DOHH2 (cell line): ENCODE results near the gene NPY2R.

Experiments
- H3F3A ChIP-seq: fragments of 200-600 bp; sonication (generic), shearing (Covaris generic); 2 replicates; pipeline ENCODE4 v1.6.0; 2016; ENCODE audit warnings: antibody characterized with exemption, mild to moderate bottlenecking; ENCODE audit not compliant: control insufficient read depth, insufficient read depth
- H3K27ac ChIP-seq: fragments of 200-600 bp; sonication (generic); 2 replicates; pipeline ENCODE4 v1.5.1; 2014; ENCODE audit warnings: low read depth, mild to moderate bottlenecking, low read length, moderate library complexity
- H3K27me3 ChIP-seq: fragments of 200-600 bp; sonication (generic); 2 replicates; pipeline ENCODE4 v1.6.1; 2014; ENCODE audit warnings: mild to moderate bottlenecking, low read length, mixed read lengths; ENCODE audit not compliant: control insufficient read depth
- H3K36me3 ChIP-seq: fragments of 200-600 bp; sonication (generic); 2 replicates; pipeline ENCODE4 v1.6.1; 2014; ENCODE audit warnings: mild to moderate bottlenecking, low read length, moderate library complexity, mixed read lengths; ENCODE audit not compliant: control insufficient read depth
- H3K4me1 ChIP-seq: fragments of 200-600 bp; sonication (generic); 2 replicates; pipeline ENCODE4 v1.6.1; 2014; ENCODE audit warnings: mild to moderate bottlenecking, low read length, mixed read lengths; ENCODE audit not compliant: control insufficient read depth
- H3K4me2 ChIP-seq: fragments of 200-600 bp; sonication (generic); 2 replicates; pipeline ENCODE4 v1.6.0; 2014; ENCODE audit warnings: mild to moderate bottlenecking, low read length, moderate library complexity
- H3K4me3 ChIP-seq: fragments of 200-600 bp; sonication (generic); 2 replicates; pipeline ENCODE4 v1.5.1; 2014; ENCODE audit warnings: mild to moderate bottlenecking, low read length, mixed read lengths
- H3K79me2 ChIP-seq: fragments of 200-600 bp; sonication (generic); 2 replicates; pipeline ENCODE4 v1.6.1; 2014; ENCODE audit warnings: mild to moderate bottlenecking, low read length, mixed read lengths; ENCODE audit not compliant: control insufficient read depth
- H3K9me2 ChIP-seq: fragments of 200-600 bp; sonication (generic); replicated peaks from 2 replicates; pipeline ENCODE4 v1.6.1; 2014; ENCODE audit warnings: mild to moderate bottlenecking, low read length, mixed read lengths; ENCODE audit not compliant: control insufficient read depth
- H3K9me3 ChIP-seq: fragments of 200-600 bp; sonication (generic); 2 replicates; pipeline ENCODE4 v1.6.1; 2014; ENCODE audit warnings: antibody characterized with exemption, low read length, mixed read lengths; ENCODE audit not compliant: control insufficient read depth, insufficient read depth
- H4K20me1 ChIP-seq: fragments of 200-600 bp; sonication (generic); 2 replicates; pipeline ENCODE4 v1.6.0; 2014; ENCODE audit warnings: low read depth, mild to moderate bottlenecking, antibody characterized with exemption, low read length, moderate library complexity; ENCODE audit not compliant: control insufficient read depth, insufficient read depth
- EZH2phosphoT487 ChIP-seq: fragments of 200-600 bp; sonication (generic); IDR thresholded peaks from 2 replicates; pipeline ENCODE4 v1.6.1; 2017; ENCODE audit warnings: borderline replicate concordance, mild to moderate bottlenecking, antibody characterized with exemption, low read length, moderate library complexity, mixed read lengths
- TF ChIP-seq, protein P1 (sequence below): fragments of 200-600 bp; sonication (generic); IDR thresholded peaks from one replicate; pipeline ENCODE4 v1.5.1; 2014; ENCODE audit warnings: antibody characterized with exemption, mild to moderate bottlenecking, low read depth, low read length; ENCODE audit not compliant: poor library complexity, severe bottlenecking

Gene NPY2R

GRCh38 chr4:155186972-155187371, 21.5 kb upstream of the NPY2R start:
- Histone ChIP-seq H3K27ac (no peak overlapping the region), H3K79me2 (no peaks in the 10 kb centered on the region), H3F3A (no peaks in the 10 kb centered on the region), H3K36me3 (no peaks in the 10 kb centered on the region), H3K4me1 (no peaks in the 10 kb centered on the region), H3K27me3 (no peaks in the 10 kb centered on the region), H3K4me3 (no peak overlapping the region), H3K4me2 (no peak overlapping the region), H3K9me3 (no peaks in the 10 kb centered on the region), H3K9me2 (no peaks in the 10 kb centered on the region), H4K20me1 (no peaks in the 10 kb centered on the region)
- TF ChIP-seq, protein P1, sequence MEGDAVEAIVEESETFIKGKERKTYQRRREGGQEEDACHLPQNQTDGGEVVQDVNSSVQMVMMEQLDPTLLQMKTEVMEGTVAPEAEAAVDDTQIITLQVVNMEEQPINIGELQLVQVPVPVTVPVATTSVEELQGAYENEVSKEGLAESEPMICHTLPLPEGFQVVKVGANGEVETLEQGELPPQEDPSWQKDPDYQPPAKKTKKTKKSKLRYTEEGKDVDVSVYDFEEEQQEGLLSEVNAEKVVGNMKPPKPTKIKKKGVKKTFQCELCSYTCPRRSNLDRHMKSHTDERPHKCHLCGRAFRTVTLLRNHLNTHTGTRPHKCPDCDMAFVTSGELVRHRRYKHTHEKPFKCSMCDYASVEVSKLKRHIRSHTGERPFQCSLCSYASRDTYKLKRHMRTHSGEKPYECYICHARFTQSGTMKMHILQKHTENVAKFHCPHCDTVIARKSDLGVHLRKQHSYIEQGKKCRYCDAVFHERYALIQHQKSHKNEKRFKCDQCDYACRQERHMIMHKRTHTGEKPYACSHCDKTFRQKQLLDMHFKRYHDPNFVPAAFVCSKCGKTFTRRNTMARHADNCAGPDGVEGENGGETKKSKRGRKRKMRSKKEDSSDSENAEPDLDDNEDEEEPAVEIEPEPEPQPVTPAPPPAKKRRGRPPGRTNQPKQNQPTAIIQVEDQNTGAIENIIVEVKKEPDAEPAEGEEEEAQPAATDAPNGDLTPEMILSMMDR, result no peak
- no peak for TF ChIP-seq EZH2phosphoT487

- H3F3A ChIP-seq, result no peaks in the 10 kb centered on the region
- H3K27ac ChIP-seq, result no peak overlapping the region
- TF ChIP-seq, protein P1, result no peak
- TF ChIP-seq EZH2phosphoT487, result no peak
- no peak overlapping the region for H3K4me2 ChIP-seq
- H3K27me3 ChIP-seq, result no peaks in the 10 kb centered on the region
- H3K36me3 ChIP-seq, result no peaks in the 10 kb centered on the region
- no peaks in the 10 kb centered on the region for H4K20me1 ChIP-seq
- no peaks in the 10 kb centered on the region for H3K9me2 ChIP-seq
- no peaks in the 10 kb centered on the region for H3K9me3 ChIP-seq
- no peak overlapping the region for H3K4me3 ChIP-seq
- no peaks in the 10 kb centered on the region for H3K79me2 ChIP-seq
- H3K4me1 ChIP-seq, result no peaks in the 10 kb centered on the region
These were observed 20.4 kb upstream of the NPY2R start for GRCh38 chr4:155187989-155188388.

GRCh38 chr4:155190099-155190498, 18.3 kb upstream of the NPY2R start:
- Histone ChIP-seq H3K4me1 (no peaks in the 10 kb centered on the region), H3K36me3 (no peaks in the 10 kb centered on the region), H3K27ac (no peak overlapping the region), H3F3A (no peaks in the 10 kb centered on the region), H3K9me2 (no peaks in the 10 kb centered on the region), H3K9me3 (no peaks in the 10 kb centered on the region), H4K20me1 (no peaks in the 10 kb centered on the region), H3K4me3 (no peak overlapping the region), H3K4me2 (no peak overlapping the region), H3K27me3 (no peaks in the 10 kb centered on the region), H3K79me2 (no peaks in the 10 kb centered on the region)
- TF ChIP-seq EZH2phosphoT487, result no peak

DNA sequence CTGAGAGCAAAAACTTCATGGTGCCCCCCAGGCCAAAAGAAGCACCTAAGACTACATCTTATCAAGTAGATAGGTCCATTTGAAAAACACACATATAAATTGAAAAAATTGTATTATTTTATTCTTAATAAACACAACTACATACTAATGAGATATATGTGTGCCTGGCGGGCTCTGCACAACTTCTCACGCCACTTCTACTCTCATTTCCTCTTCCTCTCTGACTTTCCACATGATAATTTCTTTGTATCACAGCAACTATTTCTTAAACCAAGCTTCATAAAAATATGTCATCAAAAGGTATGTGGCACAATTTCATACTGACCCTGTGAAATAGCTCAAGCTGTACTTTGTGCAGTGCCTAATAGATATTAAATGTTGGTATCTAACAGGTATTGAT, 10.7 kb upstream of the NPY2R start:
- no peak for TF ChIP-seq EZH2phosphoT487
- TF ChIP-seq, protein P1, result no peak
- H3K4me3 ChIP-seq, result no peak overlapping the region
- no peaks in the 10 kb centered on the region for H3K4me1 ChIP-seq
- no peaks in the 10 kb centered on the region for H3K9me2 ChIP-seq
- no peaks in the 10 kb centered on the region for H3K36me3 ChIP-seq
- no peak overlapping the region for H3K27ac ChIP-seq
- no peak overlapping the region for H3K4me2 ChIP-seq
- no peaks in the 10 kb centered on the region for H3K27me3 ChIP-seq
- no peaks in the 10 kb centered on the region for H3K79me2 ChIP-seq
- no peaks in the 10 kb centered on the region for H3F3A ChIP-seq
- no peaks in the 10 kb centered on the region for H4K20me1 ChIP-seq
- no peaks in the 10 kb centered on the region for H3K9me3 ChIP-seq
